Ascending aorta (tissue), 2 donors: ENCODE measurements around the gene PCIF1. TPM values are rescaled to one million over a fixed set of nuclear protein-coding genes. Genes with fewer than 3 reads are reported as not detected.

Source experiments
- DNase-seq, 2 donors: peaks; one replicate each; pipeline ENCODE4 v3.0.0-alpha.2; 2019; ENCODE audit warnings: low spot score in 2 of 2
- H3K27ac ChIP-seq, 2 donors: fragments of 200-600 bp; sonication (generic); one replicate each; pipeline ENCODE4 v1.5.1; 2016 to 2017; ENCODE audit warnings: mild to moderate bottlenecking in 1 of 2
- H3K27me3 ChIP-seq: fragments of 200-600 bp; sonication (generic); one replicate; pipeline ENCODE4 v1.5.1; 2017
- H3K36me3 ChIP-seq, 2 donors: fragments of 200-600 bp; sonication (generic); one replicate each; pipeline ENCODE4 v1.5.1; 2016
- H3K4me1 ChIP-seq, 2 donors: fragments of 200-600 bp; sonication (generic); one replicate each; pipeline ENCODE4 v1.5.1; 2016 to 2017; ENCODE audit warnings: mild to moderate bottlenecking in 1 of 2
- H3K4me3 ChIP-seq, 2 donors: fragments of 200-600 bp; sonication (generic); one replicate each; pipeline ENCODE4 v1.5.1; 2016 to 2017; ENCODE audit warnings: mild to moderate bottlenecking in 1 of 2
- H3K9me3 ChIP-seq, 2 donors: fragments of 200-600 bp; sonication (generic); one replicate each; pipeline ENCODE4 v1.5.1; 2016
- CTCF ChIP-seq, 3 experiments: fragments of 200-600 bp in 2 of 3; fragments of 450-650 bp in 1 of 3; sonication (generic) in 2 of 3; IDR thresholded peaks; one replicate each; pipeline ENCODE4 v1.5.1; 2016 to 2019; ENCODE audit warnings: antibody characterized with exemption in 3 of 3, mild to moderate bottlenecking in 1 of 3, moderate library complexity in 1 of 3
- intact Hi-C: fragments of 100-400 bp; cut with DNase I; formaldehyde crosslinking; loops from one replicate; pipeline ENCODE4 v1.15.1; 2023
- total RNA-seq: library from RNA; depleted of rRNA; stranded (reverse); fragments of >200 nt; gene quantifications from one replicate; pipeline ENCODE4 v1.1.0, GENCODE V29; 2016

The PCIF1 gene
- total RNA-seq, 1 donor from 2014 or later = 45.7 TPM

DNA sequence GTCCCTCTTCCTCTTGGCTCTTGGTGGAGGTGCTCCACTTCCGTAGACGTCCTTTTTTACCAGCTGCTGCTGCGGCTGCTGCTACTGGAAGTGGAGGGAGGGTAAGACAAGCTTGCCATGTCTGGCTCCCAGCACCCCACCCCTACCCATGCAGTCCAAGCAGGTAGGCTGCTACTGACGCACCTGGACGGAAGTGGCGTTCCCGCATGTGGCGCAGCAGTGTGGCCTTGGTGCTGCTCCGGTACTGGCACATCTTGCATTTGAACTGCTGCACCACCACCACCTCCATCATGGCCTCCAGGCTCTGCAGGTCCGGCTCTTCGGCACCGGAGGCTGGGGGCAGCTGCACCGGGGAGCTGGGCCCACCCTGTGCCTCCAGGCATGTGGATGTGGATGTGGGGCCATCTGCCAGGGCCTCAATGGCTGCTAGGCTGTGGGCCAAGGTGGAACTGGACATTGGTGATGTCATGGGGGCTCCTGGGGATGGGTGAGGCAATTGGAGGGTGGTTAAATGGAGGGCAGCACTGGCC lies 33.1 kb downstream of the PCIF1 start:
- H3K9me3 ChIP-seq = no peaks in the 10 kb centered on the region
- peaks cover 63 to 65% of the 10 kb centered on the region in 2 donors for H3K36me3 ChIP-seq
- peak in 1 of 2 donors; percentile 60 for DNase-seq
- no peak for TF ChIP-seq CTCF (IDR thresholded peaks at IDR 0.05)
- H3K4me1 ChIP-seq = peaks cover 3 to 26% of the 10 kb centered on the region in 2 donors
- H3K27ac ChIP-seq = no peak overlapping the region
- intact Hi-C loops = no loop called here
- no peak overlapping the region for H3K4me3 ChIP-seq
- no peaks in the 10 kb centered on the region for H3K27me3 ChIP-seq

- no peak overlapping the region for H3K4me3 ChIP-seq
- no peaks in the 10 kb centered on the region for H3K9me3 ChIP-seq
- H3K27ac ChIP-seq = no peak overlapping the region
- H3K4me1 ChIP-seq = peaks cover 3 to 30% of the 10 kb centered on the region in 2 donors
- no peaks in the 10 kb centered on the region for H3K27me3 ChIP-seq
- DNase-seq = peak in 1 of 2 donors; percentile 61
- no peak for TF ChIP-seq CTCF (IDR thresholded peaks at IDR 0.05)
- intact Hi-C loops = no loop called here
- peaks cover 57 to 60% of the 10 kb centered on the region in 2 donors for H3K36me3 ChIP-seq
Observed at GRCh38 chr20:45968081-45968671, 33.7 kb downstream of the PCIF1 start.

DNA sequence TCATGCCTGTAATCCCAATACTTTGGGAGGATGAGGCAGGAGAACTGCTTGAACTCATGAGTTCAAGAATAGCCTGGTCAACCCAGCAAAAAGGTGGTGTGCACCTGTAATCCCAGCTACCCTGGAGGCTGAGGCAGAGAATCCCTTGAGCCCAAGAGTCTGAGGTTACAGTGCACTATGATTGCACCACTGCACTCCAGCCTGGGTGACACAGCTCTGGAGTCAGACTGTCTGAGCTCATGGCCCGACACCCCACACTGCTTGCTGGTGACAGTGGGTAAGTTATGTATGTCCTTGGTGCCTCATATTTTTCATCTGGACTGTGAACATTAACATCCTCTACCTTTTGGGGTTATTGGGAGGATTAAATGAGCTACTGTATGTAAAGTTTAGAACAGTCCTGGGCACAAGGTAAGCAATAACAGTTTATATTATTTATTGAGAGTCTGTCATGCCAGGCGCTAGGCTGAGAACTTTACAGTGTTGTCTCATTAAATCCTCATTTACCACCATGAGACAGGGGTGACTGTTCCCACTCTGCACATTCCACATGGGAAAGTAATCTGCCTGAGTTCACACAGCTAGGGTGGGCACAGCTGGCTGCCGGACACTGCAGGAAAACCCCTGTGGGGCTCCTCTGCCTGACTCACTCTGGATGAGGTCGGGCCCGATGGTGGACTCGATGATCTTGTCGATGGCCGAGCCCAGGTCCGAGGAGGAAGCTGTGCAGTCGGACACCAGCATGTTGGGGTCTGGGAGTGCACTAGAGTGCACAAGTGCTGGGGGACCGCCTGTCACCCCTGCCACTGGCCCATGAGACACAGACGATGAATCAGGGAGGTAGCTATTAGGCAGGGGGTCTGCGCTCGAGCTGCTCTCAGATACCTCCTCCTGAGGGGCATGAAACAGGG lies 34.6 kb downstream of the PCIF1 start:
- Histone ChIP-seq H3K27ac (peak overlapping the region; percentile 17 to 99), H3K27me3 (no peaks in the 10 kb centered on the region), H3K4me3 (peak overlapping the region in 1 of 2 donors; percentile 99), H3K36me3 (peaks cover 48 to 52% of the 10 kb centered on the region in 2 donors), H3K9me3 (no peaks in the 10 kb centered on the region), H3K4me1 (peaks cover 3 to 30% of the 10 kb centered on the region in 2 donors)
- TF ChIP-seq CTCF (IDR thresholded peaks at IDR 0.05) = no peak
- peak in 1 of 2 donors; percentile 59 for DNase-seq
- intact Hi-C loops = no loop called here

DNA sequence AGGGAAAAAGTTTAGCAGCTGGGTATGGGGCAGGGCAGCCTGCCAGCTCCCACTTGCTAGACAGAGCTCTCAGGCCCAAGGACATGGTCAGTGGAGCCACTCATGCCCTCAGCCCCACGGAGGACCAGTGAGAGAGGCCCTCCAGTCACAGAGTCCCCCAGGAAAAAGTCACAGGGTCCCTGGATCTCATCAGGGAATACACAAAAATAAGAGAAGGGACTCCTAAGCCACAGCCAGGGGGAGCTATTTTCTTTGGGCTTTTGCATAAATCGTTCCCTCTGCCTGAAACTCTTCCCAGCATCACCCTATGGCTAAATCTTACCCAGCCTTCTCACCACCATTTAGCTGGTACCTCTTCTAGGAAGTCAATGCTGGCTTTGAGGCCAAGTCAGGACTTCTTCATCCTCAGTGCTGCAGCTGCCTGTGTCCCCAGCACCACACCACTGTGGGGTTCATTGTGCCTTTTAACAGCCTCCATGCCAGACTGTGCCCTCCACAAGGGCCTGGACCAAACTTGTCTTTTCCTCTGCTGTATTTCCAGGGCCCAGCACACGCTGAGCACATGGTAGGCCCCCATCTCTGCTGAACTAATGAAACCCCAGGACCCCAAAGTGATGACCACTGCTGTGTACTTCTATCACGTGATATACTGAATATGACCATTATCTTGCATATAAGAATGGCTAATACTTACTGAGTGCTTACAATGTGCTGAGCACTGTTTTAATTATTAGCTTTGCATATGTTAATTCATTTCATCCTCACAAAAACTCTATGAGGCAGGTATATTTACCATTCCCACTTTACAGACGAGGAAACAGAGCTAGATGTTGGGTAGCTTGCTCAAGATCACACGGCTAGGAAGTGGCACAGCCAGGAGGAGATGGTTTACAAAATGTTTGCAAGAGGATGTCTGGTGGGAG lies 35.5 kb downstream of the PCIF1 start:
- peak overlapping the region; percentile 17 to 99 for H3K27ac ChIP-seq
- peaks cover 39 to 42% of the 10 kb centered on the region in 2 donors for H3K36me3 ChIP-seq
- DNase-seq = peak in 1 of 2 donors; percentile 64
- peak; percentile 7 to 57 (median 27) for TF ChIP-seq CTCF (IDR thresholded peaks at IDR 0.05)
- intact Hi-C loops = loop anchor here (5.0 to 10.0 kb wide), 3 partner anchors 178 to 717 kb away; partner anchors contain the start of genes DBNDD2, DNTTIP1, TP53RK and WFDC3
- peak overlapping the region; percentile 73 to 99 for H3K4me3 ChIP-seq
- H3K27me3 ChIP-seq = no peaks in the 10 kb centered on the region
- H3K4me1 ChIP-seq = peaks cover 3 to 30% of the 10 kb centered on the region in 2 donors
- H3K9me3 ChIP-seq = no peaks in the 10 kb centered on the region
